GM12864 (cell line): ENCODE data around the gene UNC79.
"Not testable (repeated sequence)": the region's sequence is repeated elsewhere in the genome, so short reads cannot be mapped to it uniquely, and the experiment has no call there.

Experiments
- DNase-seq: peaks from one replicate; pipeline ENCODE4 v3.0.0-alpha.2; 2011; ENCODE audit warnings: low read depth
- H3K4me3 ChIP-seq: 2 replicates; pipeline ENCODE4 v1.5.1; 2011; ENCODE audit warnings: mild to moderate bottlenecking, low read depth, low read length, control low read depth
- CTCF ChIP-seq: IDR thresholded peaks from 2 replicates; pipeline ENCODE4 v1.5.1; 2011; ENCODE audit warnings: low read depth, mild to moderate bottlenecking, moderate library complexity, low read length, control low read depth, inconsistent platforms; ENCODE audit errors: missing control alignments

The UNC79 gene

GRCh38 chr14:93458234-93458633 lies 27.5 kb downstream of the UNC79 start:
- no peak for DNase-seq
- H3K4me3 ChIP-seq = no peak overlapping the region
- no peak for TF ChIP-seq CTCF

- H3K4me3 ChIP-seq = no peak overlapping the region
- TF ChIP-seq CTCF = no peak
- DNase-seq = no peak
Observed at GRCh38 chr14:93462479-93462878, 31.7 kb downstream of the UNC79 start.

GRCh38 chr14:93464271-93464670 lies 33.5 kb downstream of the UNC79 start:
- TF ChIP-seq CTCF = no peak
- H3K4me3 ChIP-seq = no peak overlapping the region
- DNase-seq = no peak

- H3K4me3 ChIP-seq = no peak overlapping the region
- no peak for TF ChIP-seq CTCF
- DNase-seq = no peak
Observed at GRCh38 chr14:93475471-93475870, 44.7 kb downstream of the UNC79 start.

GRCh38 chr14:93476305-93476704 lies 45.6 kb downstream of the UNC79 start:
- no peak for TF ChIP-seq CTCF
- no peak for DNase-seq

GRCh38 chr14:93479074-93479473 lies 48.3 kb downstream of the UNC79 start:
- H3K4me3 ChIP-seq, DNase-seq: not testable (repeated sequence)

More at GRCh38 chr14:93476305-93476704, 45.6 kb downstream of the UNC79 start:
- no peak overlapping the region for H3K4me3 ChIP-seq

GRCh38 chr14:93480867-93481266 lies 50.1 kb downstream of the UNC79 start:
- DNase-seq = no peak
- no peak overlapping the region for H3K4me3 ChIP-seq
- TF ChIP-seq CTCF = no peak

GRCh38 chr14:93481758-93482157 lies 51.0 kb downstream of the UNC79 start:
- no peak for TF ChIP-seq CTCF
- no peak overlapping the region for H3K4me3 ChIP-seq
- no peak for DNase-seq
